PC-9 (cell line): ENCODE data around the gene SLCO2A1. TPM values are rescaled to one million over a fixed set of nuclear protein-coding genes. Genes with fewer than 3 reads are reported as not detected.

Experiments
- Bru-seq: library from RNA; stranded (reverse); fragments of 400-500 nt; gene quantifications from one replicate; lab custom pipeline; 2021; lab: Mats Ljungman, UMichigan
- BruChase-seq, 2 experiments: library from RNA; stranded (reverse); fragments of 400-500 nt; gene quantifications; one replicate each; lab custom pipeline; 2021; lab: Mats Ljungman, UMichigan
- BruUV-seq: library from RNA; stranded (reverse); fragments of 400-500 nt; replicated peaks from 2 replicates; lab custom pipeline; 2021; lab: Mats Ljungman, UMichigan
- CTCF ChIA-PET: fragments of 300-600 bp; sonication (Branson Sonifier 250); formaldehyde crosslinking; loops from one replicate; lab custom pipeline; 2022; ENCODE audit warnings: antibody characterized with exemption; lab: Charles Lee
- POLR2A ChIA-PET: fragments of 300-600 bp; sonication (Branson Sonifier 250); formaldehyde crosslinking; loops from one replicate; lab custom pipeline; 2022; ENCODE audit warnings: antibody characterized with exemption; ENCODE audit not compliant: unreplicated experiment; lab: Charles Lee
- DNase-seq, 2 experiments: peaks; one replicate each; pipeline versions ENCODE4 v3.0.0 to v3.0.0-alpha.2; 2015 to 2022; ENCODE audit warnings: mixed read lengths in 1 of 2
- H2AFZ ChIP-seq: fragments of 200-600 bp; sonication (generic); 2 replicates; pipeline ENCODE4 v1.8.1; 2017; ENCODE audit warnings: antibody characterized with exemption
- H3F3A ChIP-seq: fragments of 200-600 bp; sonication (generic); 2 replicates; pipeline ENCODE4 v1.8.1; 2017; ENCODE audit warnings: antibody characterized with exemption, mild to moderate bottlenecking, low read depth; ENCODE audit not compliant: insufficient read depth
- H3K27ac ChIP-seq: fragments of 200-600 bp; sonication (generic); 2 replicates; pipeline ENCODE4 v1.6.1; 2016; ENCODE audit warnings: mixed run types
- H3K27me3 ChIP-seq: fragments of 200-600 bp; sonication (generic); 2 replicates; pipeline ENCODE4 v1.6.1; 2016; ENCODE audit warnings: low read depth, mixed run types; ENCODE audit not compliant: insufficient read depth
- H3K36me3 ChIP-seq: fragments of 200-600 bp; sonication (generic); 2 replicates; pipeline ENCODE4 v1.6.1; 2016; ENCODE audit warnings: low read depth, mixed run types
- H3K4me1 ChIP-seq: fragments of 200-600 bp; sonication (generic); replicated peaks from 2 replicates; pipeline ENCODE4 v1.6.1; 2016; ENCODE audit warnings: mixed run types; ENCODE audit not compliant: insufficient read depth
- H3K4me2 ChIP-seq: fragments of 200-600 bp; sonication (generic); 2 replicates; pipeline ENCODE4 v1.6.1; 2017; ENCODE audit warnings: mixed run types
- H3K4me3 ChIP-seq: fragments of 200-600 bp; sonication (generic); 2 replicates; pipeline ENCODE4 v1.6.1; 2016; ENCODE audit warnings: mixed run types
- H3K79me2 ChIP-seq: fragments of 200-600 bp; sonication (generic); 2 replicates; pipeline ENCODE4 v1.6.1; 2017; ENCODE audit warnings: low read depth, mixed run types
- H3K9me2 ChIP-seq: fragments of 200-600 bp; sonication (generic); 2 replicates; pipeline ENCODE4 v1.8.1; 2017; ENCODE audit warnings: mild to moderate bottlenecking; ENCODE audit not compliant: insufficient read depth
- H3K9me3 ChIP-seq: fragments of 200-600 bp; sonication (generic); 2 replicates; pipeline ENCODE4 v1.8.1; 2016; ENCODE audit warnings: low read depth; ENCODE audit not compliant: insufficient read depth
- H4K20me1 ChIP-seq: fragments of 200-600 bp; sonication (generic); 2 replicates; pipeline ENCODE4 v1.8.1; 2017; ENCODE audit not compliant: insufficient read depth
- CTCF ChIP-seq: fragments of 200-600 bp; sonication (generic); conservative IDR thresholded peaks from 2 replicates; pipeline ENCODE4 v1.6.1; 2017; ENCODE audit warnings: mixed run types, antibody characterized with exemption, mild to moderate bottlenecking, moderate library complexity
- EZH2 ChIP-seq: fragments of 200-600 bp; sonication (generic); IDR thresholded peaks from 2 replicates; pipeline ENCODE4 v1.8.0; 2017; ENCODE audit warnings: antibody characterized with exemption, low read depth
- intact Hi-C: fragments of 100-400 bp; cut with micrococcal nuclease; formaldehyde crosslinking; loops from one replicate; pipeline ENCODE4 v1.10.0; 2022; ENCODE audit not compliant: unreplicated experiment
- long read RNA-seq: library from polyadenylated mRNA; stranded (forward); transcript quantifications from one replicate; pipeline ENCODE4 v2.0.0, GENCODE V29; 2022
- total RNA-seq: library from RNA; stranded (reverse); gene quantifications from 2 replicates; pipeline ENCODE4 v1.2.3, GENCODE V29; 2021

The SLCO2A1 gene
- 0.44 and 0.70 TPM in 2 replicates for total RNA-seq
- percentile 29 among the genes with signal in this experiment for Bru-seq, nascent RNA
- BruChase-seq, experiment 1, labeled RNA remaining after a 2-hour chase = percentile 24 among the genes with signal in this experiment
- BruChase-seq, experiment 2, labeled RNA remaining after a 6-hour chase = percentile 15 among the genes with signal in this experiment
- long read RNA-seq, full-length matches to known transcripts = 1 of 1 reads
- long read RNA-seq, partial matches to known transcripts = 0 of 1 reads
- long read RNA-seq, other reads (novel, unspliced or antisense) = 0 of 1 reads

- no peaks in the 10 kb centered on the region for H3K36me3 ChIP-seq
- BruUV-seq = no TSS peak
- H3K79me2 ChIP-seq = no peaks in the 10 kb centered on the region
- POLR2A ChIA-PET = no interaction called here
- H3K4me2 ChIP-seq = no peak within 1 kb of the TSS
- H3K4me3 ChIP-seq = no peak within 1 kb of the TSS
- H3F3A ChIP-seq = no peaks in the 10 kb centered on the region
- no peaks in the 10 kb centered on the region for H4K20me1 ChIP-seq
- no peaks in the 10 kb centered on the region for H3K9me2 ChIP-seq
- H3K9me3 ChIP-seq = no peaks in the 10 kb centered on the region
- intact Hi-C loops = no loop called here
- CTCF ChIA-PET = no interaction called here
- TF ChIP-seq CTCF (no peak), EZH2 (no peak)
- H3K27me3 ChIP-seq = no peaks in the 10 kb centered on the region
- H3K27ac ChIP-seq = no peak within 1 kb of the TSS
- no peaks in the 10 kb centered on the region for H3K4me1 ChIP-seq
- DNase-seq = peak in 1 of 2 experiments; percentile 29
- H2AFZ ChIP-seq = no peak within 1 kb of the TSS
These were observed at the start of gene SLCO2A1 for GRCh38 chr3:134029734-134030378. TSS of gene SLCO2A1 (minus strand) at chr3:134029925. CDS start at chr3:134029802, 123 bp downstream.

- no peak overlapping the region for H3K4me3 ChIP-seq
- BruUV-seq = no TSS peak
- no peaks in the 10 kb centered on the region for H3K79me2 ChIP-seq
- no peaks in the 10 kb centered on the region for H3F3A ChIP-seq
- DNase-seq = peak in 1 of 2 experiments; percentile 46
- H3K4me2 ChIP-seq = no peak overlapping the region; the same call in 1 of the 2 replicates
- POLR2A ChIA-PET = no interaction called here
- no peak overlapping the region for H2AFZ ChIP-seq
- H3K4me1 ChIP-seq = peaks cover 17% of the 10 kb centered on the region
- no peaks in the 10 kb centered on the region for H4K20me1 ChIP-seq
- intact Hi-C loops = no loop called here
- CTCF ChIA-PET = no interaction called here
- H3K27me3 ChIP-seq = no peaks in the 10 kb centered on the region
- H3K9me2 ChIP-seq = no peaks in the 10 kb centered on the region
- TF ChIP-seq CTCF (no peak), EZH2 (no peak)
- H3K36me3 ChIP-seq = no peaks in the 10 kb centered on the region
- peak overlapping the region; percentile 12 for H3K27ac ChIP-seq
- H3K9me3 ChIP-seq = peaks cover 9% of the 10 kb centered on the region
These were observed 49.4 kb upstream of the SLCO2A1 start for GRCh38 chr3:134079111-134079547.

GRCh38 chr3:134078169-134078831, 48.6 kb upstream of the SLCO2A1 start:
- no peak overlapping the region for H3K27ac ChIP-seq
- no peaks in the 10 kb centered on the region for H3K9me2 ChIP-seq
- H3K36me3 ChIP-seq = no peaks in the 10 kb centered on the region
- CTCF ChIA-PET = no interaction called here
- H3K9me3 ChIP-seq = peaks cover 9% of the 10 kb centered on the region
- H2AFZ ChIP-seq = no peak overlapping the region
- POLR2A ChIA-PET = no interaction called here
- no peak for TF ChIP-seq CTCF
- no peak for TF ChIP-seq EZH2
- H3K79me2 ChIP-seq = no peaks in the 10 kb centered on the region
- no peak overlapping the region for H3K4me2 ChIP-seq
- H3K27me3 ChIP-seq = no peaks in the 10 kb centered on the region
- DNase-seq = no peak
- H4K20me1 ChIP-seq = no peaks in the 10 kb centered on the region
- peaks cover 17% of the 10 kb centered on the region for H3K4me1 ChIP-seq
- H3F3A ChIP-seq = no peaks in the 10 kb centered on the region
- H3K4me3 ChIP-seq = no peak overlapping the region
- BruUV-seq = no TSS peak
- intact Hi-C loops = no loop called here
